IPS-18c (cell line): ENCODE data around the gene TLL2.

Experiments used
- H3K4me3 ChIP-seq: 2 replicates; pipeline ENCODE4 v1.7.0; 2013; ENCODE audit warnings: low read depth, mild to moderate bottlenecking, low read length, moderate library complexity; ENCODE audit not compliant: insufficient read depth
- H3K9me3 ChIP-seq: one replicate; pipeline ENCODE4 v1.6.1; 2013; ENCODE audit warnings: mild to moderate bottlenecking, low read length, moderate library complexity; ENCODE audit not compliant: control insufficient read depth, insufficient read depth

The TLL2 gene

GRCh38 chr10:96365571-96365970 lies 148.2 kb downstream of the TLL2 start:
- Histone ChIP-seq H3K4me3 (no peak overlapping the region), H3K9me3 (no peaks in the 10 kb centered on the region)

- Histone ChIP-seq H3K4me3 (no peak overlapping the region), H3K9me3 (no peaks in the 10 kb centered on the region)
These were observed 153.0 kb downstream of the TLL2 start for GRCh38 chr10:96360766-96361165.

- Histone ChIP-seq H3K9me3 (no peaks in the 10 kb centered on the region), H3K4me3 (no peak overlapping the region)
These were observed 153.4 kb downstream of the TLL2 start for GRCh38 chr10:96360331-96360730.

GRCh38 chr10:96359616-96360015 lies 154.1 kb downstream of the TLL2 start:
- Histone ChIP-seq H3K9me3 (no peaks in the 10 kb centered on the region), H3K4me3 (no peak overlapping the region)

- H3K4me3 ChIP-seq = no peak within 1 kb of the TSS
- no peaks in the 10 kb centered on the region for H3K9me3 ChIP-seq
These were observed 154.7 kb downstream of the TLL2 start, which contains the start of gene OPALIN for GRCh38 chr10:96358851-96359540. OPALIN (minus strand) TSS chr10:96359002; CDS start chr10:96358896, 106 bp downstream.

GRCh38 chr10:96357038-96357620 lies 156.6 kb downstream of the TLL2 start:
- no peak overlapping the region for H3K4me3 ChIP-seq
- no peaks in the 10 kb centered on the region for H3K9me3 ChIP-seq

- H3K9me3 ChIP-seq = no peaks in the 10 kb centered on the region
- H3K4me3 ChIP-seq = no peak overlapping the region
These were observed 161.1 kb downstream of the TLL2 start for GRCh38 chr10:96352582-96352981.

GRCh38 chr10:96352027-96352426 lies 161.7 kb downstream of the TLL2 start:
- H3K4me3 ChIP-seq = no peak overlapping the region
- H3K9me3 ChIP-seq = no peaks in the 10 kb centered on the region

DNA sequence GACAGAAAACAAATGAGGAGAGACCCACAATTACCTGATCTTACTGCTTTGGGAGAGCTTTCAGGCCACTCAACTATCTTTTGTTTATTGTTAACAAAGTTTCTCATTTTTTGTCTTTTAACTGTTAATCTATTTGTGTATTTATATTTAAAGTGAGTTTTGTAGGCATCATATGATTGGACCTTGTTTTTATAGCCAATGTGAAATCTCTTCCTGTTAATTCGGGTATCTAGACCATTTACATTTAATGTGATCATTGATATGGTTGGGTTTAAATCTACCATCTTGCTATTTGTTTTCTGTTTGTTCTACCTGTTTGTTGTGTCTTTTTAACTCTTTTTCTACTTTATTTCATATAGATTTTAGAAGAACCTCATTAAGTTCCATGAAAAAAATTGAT lies 167.4 kb downstream of the TLL2 start:
- Histone ChIP-seq H3K4me3 (no peak overlapping the region; the same call in 1 of the 2 replicates), H3K9me3 (no peaks in the 10 kb centered on the region)

DNA sequence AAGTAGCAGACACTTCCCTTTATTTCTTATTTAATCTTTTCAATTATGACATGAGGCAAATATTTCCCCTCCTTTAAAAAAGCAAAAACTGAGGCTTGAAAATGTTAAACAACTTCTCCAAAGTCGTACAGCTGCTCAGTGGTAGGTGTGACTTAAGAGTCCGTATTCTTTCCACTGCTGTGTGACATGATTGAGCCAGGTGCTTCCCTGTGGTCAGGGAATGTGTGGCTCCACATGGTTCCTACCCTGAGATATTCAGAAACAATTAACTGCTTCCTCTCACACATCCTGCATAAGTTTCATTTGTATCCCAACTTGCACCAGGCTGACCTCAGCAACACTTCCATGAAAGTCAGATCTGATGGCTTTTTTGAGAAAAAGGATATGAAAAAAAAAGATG lies 168.5 kb downstream of the TLL2 start:
- no peak overlapping the region; the same call in 1 of the 2 replicates for H3K4me3 ChIP-seq
- H3K9me3 ChIP-seq = no peaks in the 10 kb centered on the region

DNA sequence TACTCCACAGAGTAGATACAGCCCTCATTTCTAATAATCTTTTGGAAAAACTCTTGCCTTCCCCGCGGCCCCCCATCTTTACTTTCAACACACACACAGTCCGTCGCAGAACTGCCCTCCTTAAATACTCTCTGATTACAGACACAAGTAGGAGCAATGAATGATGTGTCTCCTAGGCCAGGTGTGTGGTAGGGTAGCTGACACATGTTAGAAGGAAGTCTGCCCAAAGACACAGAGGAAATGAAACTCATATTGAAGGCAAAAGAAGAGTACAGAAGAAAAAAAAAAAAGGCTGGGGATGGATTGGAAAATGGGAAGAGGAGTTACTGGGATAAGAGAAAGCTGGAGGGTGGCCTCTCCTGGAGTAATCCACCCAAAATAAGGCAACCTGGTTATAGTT lies 169.5 kb downstream of the TLL2 start:
- Histone ChIP-seq H3K4me3 (no peak overlapping the region), H3K9me3 (no peaks in the 10 kb centered on the region)

DNA sequence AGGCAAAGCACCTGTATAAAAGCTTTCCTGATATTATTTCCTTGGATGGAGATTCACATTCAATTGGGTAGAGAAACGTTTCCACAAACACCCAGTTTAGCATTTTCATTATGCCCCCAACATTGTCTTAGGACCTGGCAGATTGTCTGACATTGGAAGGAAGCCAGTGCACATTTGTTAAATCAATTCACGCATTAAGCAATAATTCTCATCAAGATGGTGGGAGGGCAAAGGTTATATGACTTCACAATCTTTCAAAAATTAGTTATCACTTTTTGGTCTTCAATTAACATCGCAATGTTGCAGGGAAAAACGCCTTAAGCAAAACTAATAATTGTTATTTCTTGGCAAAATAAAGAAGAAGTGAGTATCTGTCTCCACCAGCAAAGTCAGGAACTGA lies 171.3 kb downstream of the TLL2 start:
- Histone ChIP-seq H3K9me3 (no peaks in the 10 kb centered on the region), H3K4me3 (no peak overlapping the region)

DNA sequence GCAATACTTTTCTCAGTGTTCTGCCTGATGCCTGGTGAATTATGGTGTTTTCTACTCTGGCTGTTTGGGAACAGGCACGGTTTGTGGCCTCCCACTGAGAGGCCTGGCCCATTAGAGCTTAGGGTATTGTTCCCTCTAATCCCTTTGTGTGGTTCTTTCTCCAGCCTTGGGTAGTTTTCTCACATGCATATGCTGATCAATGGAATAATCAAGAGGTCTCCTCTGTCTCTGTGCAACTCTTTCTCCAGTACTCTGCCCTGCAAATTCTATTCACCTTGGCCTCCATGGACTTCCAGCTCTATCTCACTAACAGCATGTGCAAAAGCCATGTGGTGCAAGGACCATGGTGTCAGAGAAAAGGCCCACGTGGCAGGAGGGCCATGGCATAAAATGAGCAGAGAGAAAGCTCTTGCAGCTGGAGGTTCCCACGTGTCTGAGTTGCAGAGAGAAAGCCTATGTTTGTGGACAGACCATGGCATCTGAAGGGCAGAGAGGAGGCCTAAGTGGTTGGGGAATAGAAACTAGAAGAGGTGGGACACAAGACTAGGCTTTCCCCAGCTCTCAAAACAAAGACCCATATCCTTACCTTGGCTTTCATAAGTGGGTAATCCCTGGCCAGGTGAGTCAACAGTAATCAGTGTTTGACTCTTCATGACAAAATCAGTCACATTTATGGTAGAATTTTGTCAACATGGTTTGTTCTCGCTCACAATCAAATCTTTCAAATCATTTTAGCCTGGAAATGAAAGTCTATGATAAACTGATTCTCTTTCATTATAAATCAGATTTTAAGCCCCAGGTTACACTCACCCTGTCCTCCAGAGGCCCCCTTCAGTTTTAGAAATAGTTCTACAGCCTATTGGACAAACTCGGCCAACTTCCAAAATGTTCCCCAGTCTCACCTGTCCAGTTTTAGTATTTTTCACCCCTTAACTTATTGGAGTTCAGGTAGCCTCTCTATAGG lies 172.2 kb downstream of the TLL2 start:
- no peaks in the 10 kb centered on the region for H3K9me3 ChIP-seq
- no peak overlapping the region for H3K4me3 ChIP-seq

DNA sequence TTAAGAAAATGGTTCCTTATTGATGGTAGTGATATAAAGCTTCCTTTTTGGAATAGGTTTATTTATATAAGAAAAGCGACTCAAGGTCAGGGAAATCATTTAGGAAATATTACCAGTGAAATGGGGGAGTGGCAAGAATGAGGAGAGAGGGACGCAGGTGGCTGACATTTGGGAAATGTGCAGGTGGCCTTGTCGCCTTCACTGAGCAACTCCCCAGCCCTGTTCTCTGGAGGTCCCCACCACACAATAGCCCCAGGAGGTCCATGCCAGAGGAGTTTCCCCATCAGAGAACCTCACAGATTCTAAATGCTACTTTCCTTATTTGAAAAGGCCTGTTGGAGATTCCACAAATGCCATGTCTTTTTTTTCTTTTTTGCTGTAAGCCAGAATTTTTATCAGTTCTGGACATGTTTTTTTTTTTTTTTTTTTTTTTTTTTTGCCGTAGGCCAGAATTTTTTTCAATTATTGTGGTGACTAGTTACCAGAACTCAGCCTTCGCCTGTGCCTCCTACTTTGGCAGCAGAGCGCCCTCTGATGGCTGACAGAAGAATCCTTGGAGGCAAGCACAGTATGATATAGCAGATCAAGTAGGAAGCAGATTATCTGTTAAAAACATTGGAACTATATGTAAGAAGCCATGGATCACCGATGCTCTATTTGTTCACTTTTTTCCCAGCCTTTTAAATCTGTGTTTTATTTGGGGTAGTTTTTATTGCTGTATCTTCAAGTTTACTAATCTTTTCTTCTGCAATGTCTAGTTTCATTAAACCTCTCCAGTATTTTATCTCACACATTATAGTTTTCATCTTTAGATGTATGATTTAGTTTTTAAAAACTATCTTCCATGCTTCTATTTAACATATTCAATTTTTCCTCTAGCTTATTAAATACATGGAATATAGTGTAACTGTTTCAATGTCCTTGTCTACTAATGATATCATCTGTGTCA lies 173.5 kb downstream of the TLL2 start:
- H3K9me3 ChIP-seq = no peaks in the 10 kb centered on the region

DNA sequence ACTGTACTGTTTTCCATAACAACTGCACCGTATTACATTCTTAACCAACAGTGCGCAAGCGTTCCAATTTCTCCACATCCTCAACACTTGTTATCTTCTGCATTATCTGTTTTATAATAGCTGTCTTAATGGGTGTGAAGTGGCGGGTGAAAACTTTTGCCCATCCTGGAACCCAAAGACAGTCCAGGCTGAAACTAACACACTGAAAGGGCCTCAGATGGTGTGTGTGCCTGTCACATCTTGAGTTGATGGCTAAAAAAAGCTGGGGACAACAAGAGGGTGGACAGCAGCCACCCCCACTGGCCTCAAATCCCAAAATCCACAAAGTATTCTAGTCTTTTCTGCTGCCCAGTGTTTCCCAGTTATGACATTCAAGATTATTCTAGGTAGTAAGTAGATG lies 174.3 kb downstream of the TLL2 start:
- Histone ChIP-seq H3K9me3 (no peaks in the 10 kb centered on the region), H3K4me3 (no peak overlapping the region)

More for the DNA sequence above, 173.5 kb downstream of the TLL2 start:
- H3K4me3 ChIP-seq = no peak overlapping the region

DNA sequence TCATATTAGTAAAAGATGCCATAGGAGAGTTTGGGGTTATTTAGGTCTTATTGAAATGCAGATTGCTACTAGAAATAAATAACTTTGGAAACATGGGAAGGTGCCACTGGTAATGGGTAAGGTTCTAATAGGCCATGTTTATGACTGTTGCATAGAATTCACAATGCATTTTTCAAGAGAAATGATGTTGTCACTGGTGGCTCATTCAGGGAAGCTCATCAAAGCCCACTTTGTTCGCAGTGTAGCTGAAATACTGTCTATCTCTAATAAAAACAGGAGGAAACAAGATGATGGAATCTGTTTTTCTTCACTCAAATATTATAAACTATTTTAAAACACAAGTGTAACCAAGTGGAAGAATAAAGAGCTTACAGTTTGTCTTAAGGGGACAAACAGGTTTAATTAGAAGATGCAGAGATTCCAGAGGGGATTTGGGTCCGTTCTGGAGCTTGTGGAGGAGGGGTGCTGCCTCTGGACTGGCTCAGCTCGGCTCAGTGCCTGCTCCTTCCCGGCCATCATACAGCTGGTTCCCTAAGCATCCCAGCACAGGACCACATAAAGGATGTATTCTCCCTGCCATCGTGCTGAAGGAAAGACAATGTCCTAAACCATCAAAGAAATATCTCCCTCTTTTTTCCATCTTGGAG lies 175.3 kb downstream of the TLL2 start:
- H3K9me3 ChIP-seq = no peaks in the 10 kb centered on the region
- H3K4me3 ChIP-seq = no peak overlapping the region
